Chondrocyte (in vitro differentiated cells): ENCODE results near the gene FOXP3. TPM values are rescaled to one million over a fixed set of nuclear protein-coding genes. Genes with fewer than 3 reads are reported as not detected.

ENCODE experiments used
- DNase-seq: peaks from one replicate; pipeline ENCODE4 v3.0.0; 2021; ENCODE audit warnings: mixed read lengths, low spot score
- H3K27ac Mint-ChIP-seq: one replicate; pipeline ENCODE4 v1.8.0; 2021; ENCODE audit warnings: mild to moderate bottlenecking, moderate library complexity, mixed read lengths; ENCODE audit not compliant: unreplicated experiment
- H3K27me3 Mint-ChIP-seq: 2 replicates; pipeline ENCODE4 v1.8.0; 2021; ENCODE audit warnings: low read depth, mixed read lengths
- H3K36me3 Mint-ChIP-seq: 2 replicates; pipeline ENCODE4 v1.8.0; 2021; ENCODE audit warnings: low read depth, mixed read lengths
- H3K4me1 Mint-ChIP-seq: 2 replicates; pipeline ENCODE4 v1.8.0; 2021; ENCODE audit warnings: low read depth, mild to moderate bottlenecking, mixed read lengths
- H3K4me3 Mint-ChIP-seq: one replicate; pipeline ENCODE4 v1.8.0; 2021; ENCODE audit warnings: mild to moderate bottlenecking, moderate library complexity, mixed read lengths; ENCODE audit not compliant: unreplicated experiment
- H3K9me3 Mint-ChIP-seq: 2 replicates; pipeline ENCODE4 v1.8.0; 2021; ENCODE audit warnings: low read depth, mixed read lengths
- CTCF ChIP-seq: fragments of 200-600 bp; sonication (generic); IDR thresholded peaks from 2 replicates; pipeline ENCODE4 v1.5.0; 2021; ENCODE audit warnings: antibody characterized with exemption, mild to moderate bottlenecking, moderate library complexity
- total RNA-seq: library from RNA; stranded (reverse); gene quantifications from 3 replicates; pipeline ENCODE4 v1.2.1, GENCODE V29; 2021

The FOXP3 gene
- total RNA-seq, 1 donor from 2014 or later = 0.12 TPM

GRCh38 chrX:49256268-49256995, 8.1 kb downstream of the FOXP3 start:
- peaks cover 1% of the 10 kb centered on the region for H3K36me3 Mint-ChIP-seq
- H3K27me3 Mint-ChIP-seq = no peaks in the 10 kb centered on the region
- no peak for DNase-seq
- no peak overlapping the region for H3K4me3 Mint-ChIP-seq
- no peaks in the 10 kb centered on the region for H3K9me3 Mint-ChIP-seq
- no peaks in the 10 kb centered on the region for H3K4me1 Mint-ChIP-seq
- H3K27ac Mint-ChIP-seq = no peak overlapping the region
- no peak for TF ChIP-seq CTCF

- H3K4me3 Mint-ChIP-seq = no peak overlapping the region
- no peak for DNase-seq
- no peaks in the 10 kb centered on the region for H3K4me1 Mint-ChIP-seq
- no peaks in the 10 kb centered on the region for H3K27me3 Mint-ChIP-seq
- H3K36me3 Mint-ChIP-seq = peaks cover 3% of the 10 kb centered on the region
- H3K9me3 Mint-ChIP-seq = no peaks in the 10 kb centered on the region
- no peak for TF ChIP-seq CTCF
- no peak overlapping the region for H3K27ac Mint-ChIP-seq
Observed at GRCh38 chrX:49254639-49255038, 9.9 kb downstream of the FOXP3 start.

GRCh38 chrX:49251325-49251724, 13.2 kb downstream of the FOXP3 start:
- Mint-ChIP-seq H3K36me3 (peaks cover 7% of the 10 kb centered on the region), H3K4me3 (no peak overlapping the region), H3K27ac (no peak overlapping the region), H3K4me1 (no peaks in the 10 kb centered on the region), H3K9me3 (no peaks in the 10 kb centered on the region), H3K27me3 (no peaks in the 10 kb centered on the region)
- no peak for TF ChIP-seq CTCF
- peak; percentile 89 for DNase-seq

- peaks cover 7% of the 10 kb centered on the region for H3K36me3 Mint-ChIP-seq
- no peaks in the 10 kb centered on the region for H3K4me1 Mint-ChIP-seq
- TF ChIP-seq CTCF = no peak
- H3K4me3 Mint-ChIP-seq = no peak overlapping the region
- H3K9me3 Mint-ChIP-seq = no peaks in the 10 kb centered on the region
- peak; percentile 76 for DNase-seq
- no peak overlapping the region for H3K27ac Mint-ChIP-seq
- H3K27me3 Mint-ChIP-seq = no peaks in the 10 kb centered on the region
Observed at GRCh38 chrX:49250578-49250977, 13.9 kb downstream of the FOXP3 start.

GRCh38 chrX:49250066-49250465, 14.4 kb downstream of the FOXP3 start:
- no peaks in the 10 kb centered on the region for H3K27me3 Mint-ChIP-seq
- H3K27ac Mint-ChIP-seq = no peak overlapping the region
- TF ChIP-seq CTCF = no peak
- no peaks in the 10 kb centered on the region for H3K4me1 Mint-ChIP-seq
- H3K9me3 Mint-ChIP-seq = no peaks in the 10 kb centered on the region
- H3K4me3 Mint-ChIP-seq = no peak overlapping the region
- DNase-seq = no peak
- H3K36me3 Mint-ChIP-seq = peaks cover 7% of the 10 kb centered on the region
